ENCODE results near the gene EIF4A3. TPM values are rescaled to one million over a fixed set of nuclear protein-coding genes. Genes with fewer than 3 reads are reported as not detected.

EIF4A3 gene
- total RNA-seq, 4 donors from 2014 or later: 35.8 to 54.0 (median 45.7) TPM

DNA sequence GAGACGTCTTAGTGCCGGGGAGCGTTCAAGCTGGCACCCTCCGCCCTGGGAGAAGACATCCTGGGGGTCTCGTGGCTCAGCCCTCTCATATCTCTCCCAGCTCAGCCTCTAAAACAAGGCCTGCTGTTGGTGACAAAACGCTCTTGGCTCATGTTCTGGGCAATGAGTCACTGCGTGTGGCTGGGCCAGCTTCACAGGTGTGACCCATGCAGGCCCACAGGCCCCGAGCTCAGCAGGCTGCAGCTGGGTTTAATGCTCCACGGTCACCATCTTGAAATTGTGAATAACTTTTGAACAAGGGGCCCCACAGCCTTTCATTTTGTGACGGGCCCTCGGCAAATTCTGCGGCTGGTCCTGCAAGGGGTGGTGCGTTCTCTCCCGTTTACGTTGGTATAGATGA lies 23.1 kb downstream of the EIF4A3 start:
- TF ChIP-seq, protein P1, sequence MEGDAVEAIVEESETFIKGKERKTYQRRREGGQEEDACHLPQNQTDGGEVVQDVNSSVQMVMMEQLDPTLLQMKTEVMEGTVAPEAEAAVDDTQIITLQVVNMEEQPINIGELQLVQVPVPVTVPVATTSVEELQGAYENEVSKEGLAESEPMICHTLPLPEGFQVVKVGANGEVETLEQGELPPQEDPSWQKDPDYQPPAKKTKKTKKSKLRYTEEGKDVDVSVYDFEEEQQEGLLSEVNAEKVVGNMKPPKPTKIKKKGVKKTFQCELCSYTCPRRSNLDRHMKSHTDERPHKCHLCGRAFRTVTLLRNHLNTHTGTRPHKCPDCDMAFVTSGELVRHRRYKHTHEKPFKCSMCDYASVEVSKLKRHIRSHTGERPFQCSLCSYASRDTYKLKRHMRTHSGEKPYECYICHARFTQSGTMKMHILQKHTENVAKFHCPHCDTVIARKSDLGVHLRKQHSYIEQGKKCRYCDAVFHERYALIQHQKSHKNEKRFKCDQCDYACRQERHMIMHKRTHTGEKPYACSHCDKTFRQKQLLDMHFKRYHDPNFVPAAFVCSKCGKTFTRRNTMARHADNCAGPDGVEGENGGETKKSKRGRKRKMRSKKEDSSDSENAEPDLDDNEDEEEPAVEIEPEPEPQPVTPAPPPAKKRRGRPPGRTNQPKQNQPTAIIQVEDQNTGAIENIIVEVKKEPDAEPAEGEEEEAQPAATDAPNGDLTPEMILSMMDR (IDR thresholded peaks at IDR 0.05; ENCODE audit: low read depth): no peak

DNA sequence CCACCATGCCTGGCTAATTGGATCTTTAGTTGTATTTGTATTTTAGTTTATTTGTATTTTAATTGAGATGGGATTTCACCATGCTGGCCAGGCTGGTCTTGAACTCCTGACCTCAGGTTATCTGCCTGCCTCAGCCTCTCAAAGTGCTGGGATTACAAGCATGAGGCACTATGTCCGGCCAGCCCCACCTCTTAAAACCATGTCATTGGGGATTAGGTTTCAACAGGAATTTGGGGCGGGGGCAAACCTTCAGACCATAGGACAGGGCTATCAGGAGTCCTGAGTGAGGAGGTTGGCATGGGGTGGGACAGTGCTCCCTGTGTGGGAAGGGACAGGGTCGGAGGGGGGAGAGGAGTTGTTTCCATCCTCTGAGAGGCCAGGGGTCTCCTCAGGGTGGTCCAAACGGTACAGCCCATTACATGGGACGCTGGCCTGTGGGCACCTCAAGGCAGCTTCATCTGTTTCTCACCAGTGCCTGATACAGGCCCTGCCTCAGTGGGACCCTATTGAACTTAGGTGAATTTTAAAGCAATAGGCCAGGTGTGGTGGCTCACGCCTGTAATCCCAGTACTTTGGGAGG lies 23.9 kb downstream of the EIF4A3 start:
- TF ChIP-seq, protein P1 (IDR thresholded peaks at IDR 0.05; ENCODE audit: low read depth): no peak

DNA sequence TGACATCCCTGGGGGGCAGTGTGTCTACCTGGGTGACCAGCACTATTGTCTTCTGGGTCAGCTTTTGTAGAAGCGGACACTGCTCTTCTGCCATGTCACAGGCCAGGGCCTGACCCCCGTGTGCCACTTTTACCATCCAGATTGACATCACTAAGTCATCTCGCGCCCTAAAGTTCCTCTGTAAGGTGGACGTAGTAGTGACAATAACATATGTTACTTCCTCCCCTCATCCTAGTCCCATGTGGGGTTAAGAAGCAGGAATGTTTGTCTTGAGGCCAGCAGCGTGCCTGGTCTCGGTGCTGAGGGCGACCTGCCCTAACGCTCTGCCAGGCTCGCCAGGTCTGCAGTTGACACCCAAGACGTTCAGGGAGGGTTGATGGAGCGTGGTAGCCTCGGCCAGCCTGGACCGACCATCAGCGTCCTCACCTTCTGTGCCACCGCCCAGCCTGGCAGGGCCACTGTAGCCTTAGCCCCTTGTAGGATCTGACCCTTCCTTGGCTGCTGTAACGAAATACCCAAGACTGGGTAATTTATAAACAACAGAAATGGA lies 24.8 kb downstream of the EIF4A3 start:
- TF ChIP-seq, protein P1 (IDR thresholded peaks at IDR 0.05; ENCODE audit: low read depth): no peak

DNA sequence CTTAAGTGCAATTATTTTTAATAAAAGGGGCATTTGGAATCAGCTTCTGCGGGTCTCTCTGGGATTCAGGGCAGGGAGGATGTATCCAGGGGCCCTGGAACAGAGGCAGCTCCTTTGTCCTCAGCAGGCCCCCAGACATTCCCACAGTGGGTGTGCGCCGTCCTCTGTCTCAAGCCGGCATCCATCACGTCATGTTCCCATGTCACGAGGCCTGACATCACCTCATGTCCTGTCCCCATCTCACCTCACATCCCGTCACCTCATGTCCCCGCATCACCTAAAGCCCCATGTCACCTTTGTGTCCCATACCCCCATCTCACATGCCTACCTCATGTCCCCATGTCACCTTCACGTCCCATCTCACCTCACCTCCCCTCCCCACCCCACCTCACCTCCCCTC lies 27.1 kb downstream of the EIF4A3 start:
- TF ChIP-seq, protein P1 (IDR thresholded peaks at IDR 0.05; ENCODE audit: low read depth): no peak

DNA sequence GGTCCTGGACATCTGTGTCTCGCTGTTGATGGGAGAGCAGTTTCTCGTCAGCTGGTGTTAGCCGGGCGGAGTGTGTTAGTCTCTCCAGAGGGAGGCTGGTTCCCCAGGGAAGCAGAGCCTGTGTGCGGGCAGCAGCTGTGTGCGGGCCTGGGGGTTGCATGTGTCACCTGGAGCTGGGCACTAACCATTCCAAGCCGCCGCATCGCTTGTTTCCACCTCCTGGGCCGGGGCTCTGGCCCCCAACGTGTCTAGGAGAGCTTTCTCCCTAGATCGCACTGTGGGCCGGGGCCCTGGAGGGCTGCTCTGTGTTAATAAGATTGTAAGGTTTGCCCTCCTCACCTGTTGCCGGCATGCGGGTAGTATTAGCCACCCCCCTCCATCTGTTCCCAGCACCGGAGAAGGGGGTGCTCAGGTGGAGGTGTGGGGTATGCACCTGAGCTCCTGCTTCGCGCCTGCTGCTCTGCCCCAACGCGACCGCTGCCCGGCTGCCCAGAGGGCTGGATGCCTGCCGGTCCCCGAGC lies 27.6 kb downstream of the EIF4A3 start:
- TF ChIP-seq, protein P1 (IDR thresholded peaks at IDR 0.05; ENCODE audit: low read depth): no peak

DNA sequence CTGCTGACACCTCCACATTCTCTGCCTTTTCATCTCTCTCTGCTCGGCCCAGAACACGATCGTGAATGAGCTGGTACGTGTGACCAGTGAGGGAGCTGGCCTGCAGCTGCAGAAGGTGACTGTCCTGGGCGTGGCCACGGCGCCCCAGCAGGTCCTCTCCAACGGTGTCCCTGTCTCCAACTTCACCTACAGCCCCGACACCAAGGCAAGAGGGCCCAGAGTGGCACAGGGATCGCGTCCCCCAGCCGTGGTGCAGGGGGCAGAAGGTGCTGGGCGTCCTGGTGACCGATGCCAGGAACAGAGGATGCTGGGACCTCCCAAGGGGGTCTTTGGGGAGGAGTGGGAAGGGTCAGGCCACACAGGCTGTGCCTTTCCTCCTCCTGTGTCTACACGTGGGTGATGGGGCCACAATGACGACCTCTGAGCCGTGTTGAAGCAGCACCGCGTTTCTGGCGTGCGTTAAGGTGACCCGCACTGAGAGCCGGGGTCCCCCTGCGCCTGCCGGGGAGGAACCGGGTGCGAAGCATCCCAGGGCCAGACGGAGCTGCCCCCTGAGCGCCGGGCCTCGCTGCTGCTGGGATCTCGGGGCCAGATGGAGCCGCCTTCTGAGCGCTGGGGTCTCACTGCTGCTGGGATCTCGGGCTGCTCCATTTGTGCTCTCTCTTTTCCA lies 28.2 kb downstream of the EIF4A3 start:
- TF ChIP-seq, protein P1 (IDR thresholded peaks at IDR 0.05; ENCODE audit: low read depth): no peak

All from subcutaneous adipose tissue (tissue), 4 donors.